Bronchial epithelial cell (primary cell): ENCODE data around the gene NMD3. TPM values are rescaled to one million over a fixed set of nuclear protein-coding genes. Genes with fewer than 3 reads are reported as not detected.

Experiments used
- DNase-seq: peaks from one replicate; pipeline ENCODE4 v3.0.0-alpha.2; 2010; ENCODE audit warnings: low read depth
- FAIRE-seq: peaks from 2 replicates; lab custom pipeline; 2011; peaks lifted over from hg19 to GRCh38; lab: Jason Lieb, UNC
- H3K27me3 ChIP-seq: 2 replicates; pipeline ENCODE4 v1.5.1; 2011; ENCODE audit warnings: low read length; ENCODE audit not compliant: control insufficient read depth, insufficient read depth
- H3K36me3 ChIP-seq: 2 replicates; pipeline ENCODE4 v1.5.1; 2011; ENCODE audit warnings: low read length; ENCODE audit not compliant: control insufficient read depth, insufficient read depth
- H3K4me3 ChIP-seq: 2 replicates; pipeline ENCODE4 v1.5.1; 2011; ENCODE audit warnings: mild to moderate bottlenecking, low read depth, low read length, control low read depth
- CTCF ChIP-seq: IDR thresholded peaks from 2 replicates; pipeline ENCODE4 v1.5.1; 2011; ENCODE audit warnings: mild to moderate bottlenecking, moderate library complexity, low read length, control low read depth, inconsistent platforms; ENCODE audit not compliant: insufficient read depth, severe bottlenecking
- total RNA-seq: library from RNA; depleted of rRNA; stranded (reverse); fragments of >200 nt; gene quantifications from 2 replicates; pipeline ENCODE4 v1.2.1, GENCODE V29; 2014

The NMD3 gene
- total RNA-seq, 1 donor from 2014 or later = 153 TPM

DNA sequence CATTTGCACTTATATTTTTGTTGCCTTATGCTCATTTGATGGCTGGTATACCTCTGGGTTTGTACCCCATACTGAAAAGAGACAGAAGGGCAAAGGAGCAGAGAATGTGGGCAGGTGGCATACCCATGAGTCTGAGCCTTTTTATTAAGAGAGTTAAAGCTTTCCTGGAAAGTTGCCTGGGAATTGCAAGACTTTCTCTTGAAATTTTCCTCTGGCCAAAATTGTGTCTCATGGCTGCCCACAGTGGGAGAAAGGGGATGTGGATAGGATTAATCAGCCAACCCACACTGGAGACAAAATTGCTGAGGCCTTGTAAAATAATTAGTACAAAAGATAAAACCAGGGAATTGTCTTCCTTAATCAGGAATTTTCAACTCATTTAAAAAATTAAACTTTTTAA lies 8.2 kb upstream of the NMD3 start:
- no peak overlapping the region for H3K4me3 ChIP-seq
- TF ChIP-seq CTCF = no peak
- no peak for FAIRE-seq
- H3K27me3 ChIP-seq = no peaks in the 10 kb centered on the region
- no peaks in the 10 kb centered on the region for H3K36me3 ChIP-seq
- no peak for DNase-seq

- Histone ChIP-seq H3K4me3 (no peak overlapping the region), H3K36me3 (no peaks in the 10 kb centered on the region), H3K27me3 (no peaks in the 10 kb centered on the region)
- FAIRE-seq (no peak), DNase-seq (no peak)
- no peak for TF ChIP-seq CTCF
Measured at GRCh38 chr3:161213644-161214043, 7.5 kb upstream of the NMD3 start.

GRCh38 chr3:161215185-161215584 lies 5.9 kb upstream of the NMD3 start:
- DNase-seq (no peak), FAIRE-seq (no peak)
- TF ChIP-seq CTCF = no peak
- Histone ChIP-seq H3K36me3 (no peaks in the 10 kb centered on the region), H3K4me3 (no peak overlapping the region), H3K27me3 (no peaks in the 10 kb centered on the region)

- H3K4me3 ChIP-seq = no peak overlapping the region
- FAIRE-seq (peak; percentile 79), DNase-seq (no peak)
- no peaks in the 10 kb centered on the region for H3K27me3 ChIP-seq
- H3K36me3 ChIP-seq = no peaks in the 10 kb centered on the region
- no peak for TF ChIP-seq CTCF
Measured at GRCh38 chr3:161217496-161217895, 3.6 kb upstream of the NMD3 start.

DNA sequence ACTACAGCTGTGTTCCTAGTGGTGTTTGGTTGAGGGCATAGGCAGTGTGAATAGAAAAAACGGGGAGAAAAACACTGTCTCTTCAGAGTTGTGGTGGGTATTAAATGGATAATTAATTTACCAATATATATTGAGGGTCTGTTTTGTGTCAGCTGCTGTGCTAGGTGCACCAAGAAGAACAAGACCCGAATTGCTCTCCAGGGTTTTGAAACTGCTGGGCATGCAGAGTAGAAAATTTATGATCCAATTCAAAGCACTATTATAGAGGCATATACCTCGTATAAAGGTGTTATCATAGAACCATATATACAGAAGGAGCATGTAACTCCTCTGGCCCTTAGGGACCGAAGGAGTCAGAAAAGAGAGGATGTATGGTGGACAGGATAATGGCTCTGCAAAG lies 1.6 kb upstream of the NMD3 start:
- Histone ChIP-seq H3K36me3 (no peaks in the 10 kb centered on the region), H3K27me3 (no peaks in the 10 kb centered on the region), H3K4me3 (no peak overlapping the region)
- no peak for FAIRE-seq
- no peak for TF ChIP-seq CTCF
- DNase-seq = no peak

DNA sequence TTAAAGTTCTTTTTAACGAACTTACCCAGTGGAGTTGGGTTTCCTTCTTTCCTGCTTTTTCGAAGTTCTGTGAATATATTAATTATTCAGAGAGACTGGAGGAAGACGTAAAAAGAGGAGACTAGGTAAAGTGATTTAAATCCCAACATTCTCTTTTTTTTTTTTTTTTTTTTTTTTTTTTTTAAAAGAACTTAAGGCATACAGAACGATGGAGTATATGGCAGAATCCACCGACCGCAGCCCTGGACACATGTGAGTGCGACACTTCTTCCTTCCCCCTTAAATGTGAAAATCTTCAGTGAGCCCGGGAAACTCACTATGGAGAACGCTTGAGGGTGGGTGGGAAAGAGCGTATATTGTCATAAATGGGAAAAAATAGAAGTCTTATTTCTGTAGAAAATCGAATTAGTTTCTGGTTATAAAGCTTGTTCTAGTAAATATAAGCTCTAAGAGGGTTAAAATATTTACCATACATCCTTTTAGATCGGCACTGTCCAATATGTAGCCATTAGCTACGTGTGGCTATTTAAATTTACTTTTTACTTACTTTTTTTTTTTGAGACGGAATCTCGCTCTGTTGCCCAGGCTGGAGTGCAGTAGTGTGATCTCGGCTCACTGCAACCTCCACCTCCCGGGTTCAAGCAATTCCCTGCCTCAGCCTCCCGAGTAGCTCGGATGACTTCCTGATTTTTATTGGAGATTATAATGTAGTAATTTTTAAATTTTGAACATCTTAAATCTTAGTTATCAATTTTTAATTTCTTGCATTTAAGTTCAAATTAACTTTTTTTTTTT lies 892 bp downstream of the NMD3 start:
- no peak for TF ChIP-seq CTCF
- FAIRE-seq = no peak
- no peaks in the 10 kb centered on the region for H3K27me3 ChIP-seq
- H3K36me3 ChIP-seq = peaks cover 3% of the 10 kb centered on the region
- no peak for DNase-seq
- H3K4me3 ChIP-seq = peak overlapping the region; percentile 98
